Epithelial cell of proximal tubule (primary cell): Measurements from ENCODE around the gene ADCY2. TPM values are rescaled to one million over a fixed set of nuclear protein-coding genes. Genes with fewer than 3 reads are reported as not detected.

Experiments used
- DNase-seq: peaks from one replicate; pipeline ENCODE4 v3.0.0-alpha.2; 2011; ENCODE audit warnings: low read depth
- H3K4me3 ChIP-seq: 2 replicates; pipeline ENCODE4 v1.5.1; 2011; ENCODE audit warnings: low read depth, mild to moderate bottlenecking, low read length
- total RNA-seq: library from RNA; depleted of rRNA; stranded (reverse); fragments of >200 nt; gene quantifications from 2 replicates; pipeline ENCODE4 v1.2.3, GENCODE V29; 2015
- TF ChIP-seq, protein P1 (sequence below): conservative IDR thresholded peaks from 2 replicates; pipeline ENCODE4 v1.5.1; 2012; ENCODE audit warnings: low read depth, mild to moderate bottlenecking, low read length

The ADCY2 gene
- total RNA-seq, 1 donor from 2014 or later = 0.12 TPM

GRCh38 chr5:7668627-7669026, 272.7 kb downstream of the ADCY2 start:
- TF ChIP-seq, protein P1, sequence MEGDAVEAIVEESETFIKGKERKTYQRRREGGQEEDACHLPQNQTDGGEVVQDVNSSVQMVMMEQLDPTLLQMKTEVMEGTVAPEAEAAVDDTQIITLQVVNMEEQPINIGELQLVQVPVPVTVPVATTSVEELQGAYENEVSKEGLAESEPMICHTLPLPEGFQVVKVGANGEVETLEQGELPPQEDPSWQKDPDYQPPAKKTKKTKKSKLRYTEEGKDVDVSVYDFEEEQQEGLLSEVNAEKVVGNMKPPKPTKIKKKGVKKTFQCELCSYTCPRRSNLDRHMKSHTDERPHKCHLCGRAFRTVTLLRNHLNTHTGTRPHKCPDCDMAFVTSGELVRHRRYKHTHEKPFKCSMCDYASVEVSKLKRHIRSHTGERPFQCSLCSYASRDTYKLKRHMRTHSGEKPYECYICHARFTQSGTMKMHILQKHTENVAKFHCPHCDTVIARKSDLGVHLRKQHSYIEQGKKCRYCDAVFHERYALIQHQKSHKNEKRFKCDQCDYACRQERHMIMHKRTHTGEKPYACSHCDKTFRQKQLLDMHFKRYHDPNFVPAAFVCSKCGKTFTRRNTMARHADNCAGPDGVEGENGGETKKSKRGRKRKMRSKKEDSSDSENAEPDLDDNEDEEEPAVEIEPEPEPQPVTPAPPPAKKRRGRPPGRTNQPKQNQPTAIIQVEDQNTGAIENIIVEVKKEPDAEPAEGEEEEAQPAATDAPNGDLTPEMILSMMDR = no peak
- no peak overlapping the region for H3K4me3 ChIP-seq

GRCh38 chr5:7671381-7671993, 275.5 kb downstream of the ADCY2 start:
- TF ChIP-seq, protein P1 = no peak
- DNase-seq = no peak

More at GRCh38 chr5:7668627-7669026, 272.7 kb downstream of the ADCY2 start:
- DNase-seq = no peak

DNA sequence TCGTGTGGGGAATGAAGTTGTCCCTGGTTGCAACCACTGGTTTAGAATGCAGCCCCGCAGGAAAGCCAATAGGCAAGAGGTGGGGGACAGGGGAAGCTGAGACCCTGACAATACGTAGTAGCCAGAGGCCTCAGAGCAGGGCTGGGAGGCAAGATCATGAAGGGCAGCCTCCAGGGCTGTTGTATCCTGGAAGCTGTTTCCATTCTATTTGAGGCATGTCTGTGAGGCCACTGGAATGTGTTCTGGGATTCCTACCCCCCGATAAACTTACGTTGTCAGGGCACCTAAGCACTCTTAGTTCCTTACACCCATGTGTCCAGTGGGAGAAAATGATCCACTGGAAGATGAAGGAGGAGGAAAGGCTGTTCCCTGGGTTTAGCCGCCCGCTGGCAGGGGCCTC, 277.7 kb downstream of the ADCY2 start:
- TF ChIP-seq, protein P1 = no peak
- no peak overlapping the region for H3K4me3 ChIP-seq
- DNase-seq = no peak

More at GRCh38 chr5:7671381-7671993, 275.5 kb downstream of the ADCY2 start:
- no peak overlapping the region for H3K4me3 ChIP-seq

- no peak overlapping the region for H3K4me3 ChIP-seq
- no peak for DNase-seq
- TF ChIP-seq, protein P1 = no peak
Measured at GRCh38 chr5:7676455-7676854, 280.5 kb downstream of the ADCY2 start.

GRCh38 chr5:7678030-7678429, 282.1 kb downstream of the ADCY2 start:
- DNase-seq = no peak
- H3K4me3 ChIP-seq = no peak overlapping the region
- TF ChIP-seq, protein P1 = no peak

DNA sequence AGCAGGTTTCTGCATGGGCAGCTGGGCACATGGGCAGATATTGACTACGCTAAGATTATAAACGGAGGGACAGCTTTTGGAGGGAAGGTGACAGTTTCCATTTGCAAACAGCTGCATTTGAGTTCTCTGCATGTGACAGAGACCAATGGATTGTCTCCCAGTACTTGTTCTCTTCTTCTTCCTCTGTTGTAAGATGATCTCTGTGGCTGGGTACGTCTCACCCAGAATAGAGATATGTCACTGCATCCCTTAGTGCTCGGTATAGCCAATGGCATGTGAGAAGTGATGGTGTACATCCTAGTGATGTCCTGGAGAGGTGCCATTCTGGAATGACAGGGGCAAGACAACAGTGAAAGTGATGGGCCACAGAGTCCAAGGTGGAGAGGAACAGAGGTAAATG, 283.7 kb downstream of the ADCY2 start:
- no peak for DNase-seq
- TF ChIP-seq, protein P1 = no peak
- no peak overlapping the region for H3K4me3 ChIP-seq

GRCh38 chr5:7680260-7680659, 284.3 kb downstream of the ADCY2 start:
- TF ChIP-seq, protein P1 = no peak
- no peak overlapping the region for H3K4me3 ChIP-seq
- no peak for DNase-seq
